DMS114 treated with DMSO at 0.1 percent for 48 hours (cell line): Measurements from ENCODE around the gene B4GALT6.
A peak's percentile ranks its signal among the peaks of the same experiment; 100 is the strongest.
"Not testable (repeated sequence)": the region's sequence is repeated elsewhere in the genome, so short reads cannot be mapped to it uniquely, and the experiment has no call there.

Experiments
- DNase-seq: peaks from one replicate; lab custom pipeline; 2025; ENCODE audit not compliant: unreplicated experiment; lab: John Stamatoyannopoulos, UW

Gene B4GALT6, protein sequence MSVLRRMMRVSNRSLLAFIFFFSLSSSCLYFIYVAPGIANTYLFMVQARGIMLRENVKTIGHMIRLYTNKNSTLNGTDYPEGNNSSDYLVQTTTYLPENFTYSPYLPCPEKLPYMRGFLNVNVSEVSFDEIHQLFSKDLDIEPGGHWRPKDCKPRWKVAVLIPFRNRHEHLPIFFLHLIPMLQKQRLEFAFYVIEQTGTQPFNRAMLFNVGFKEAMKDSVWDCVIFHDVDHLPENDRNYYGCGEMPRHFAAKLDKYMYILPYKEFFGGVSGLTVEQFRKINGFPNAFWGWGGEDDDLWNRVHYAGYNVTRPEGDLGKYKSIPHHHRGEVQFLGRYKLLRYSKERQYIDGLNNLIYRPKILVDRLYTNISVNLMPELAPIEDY

DNA sequence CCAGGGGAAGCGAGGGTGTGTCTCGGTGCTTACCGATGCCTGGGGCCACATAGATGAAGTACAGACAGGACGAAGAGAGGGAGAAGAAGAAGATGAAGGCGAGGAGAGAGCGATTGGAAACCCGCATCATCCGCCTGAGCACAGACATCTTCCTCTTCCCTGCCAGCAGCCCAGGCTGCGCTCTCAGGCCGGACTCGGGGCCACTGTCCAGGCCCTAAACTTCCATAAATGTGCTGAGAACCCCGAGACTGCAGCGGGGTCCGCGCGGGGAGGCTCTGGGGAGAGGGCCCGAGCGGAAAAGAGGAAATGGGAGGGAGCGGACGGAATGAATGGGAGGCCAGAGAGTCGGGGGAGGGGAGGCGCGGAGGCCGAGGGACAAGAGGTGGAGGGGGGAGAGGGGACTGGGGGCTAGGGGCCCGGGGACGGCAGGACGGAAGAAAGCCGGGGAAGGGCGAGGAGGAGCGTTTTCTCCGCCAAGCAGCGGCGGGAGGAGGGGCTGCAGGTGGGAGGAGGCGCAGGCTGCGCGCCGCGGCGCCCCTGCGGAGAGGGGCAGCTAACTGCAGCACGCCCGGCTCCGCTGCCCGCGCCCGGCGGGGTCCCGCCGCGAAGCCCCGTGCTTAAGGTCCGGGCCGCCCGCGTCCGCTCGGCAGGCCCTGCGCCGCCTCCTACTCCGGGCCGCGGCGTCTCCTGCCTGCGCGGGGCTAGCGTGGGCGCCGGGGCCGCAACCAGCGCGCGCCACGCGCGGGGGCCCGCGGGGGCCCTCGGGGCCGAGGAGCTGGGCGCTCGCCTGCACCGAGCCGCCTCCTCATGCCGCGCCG is at the start of gene B4GALT6:
B4GALT6 (minus strand) TSS at position 303 of the 818 bp plus-strand sequence; CDS start at position 148, 155 bp downstream.
- DNase-seq = no peak

DNA sequence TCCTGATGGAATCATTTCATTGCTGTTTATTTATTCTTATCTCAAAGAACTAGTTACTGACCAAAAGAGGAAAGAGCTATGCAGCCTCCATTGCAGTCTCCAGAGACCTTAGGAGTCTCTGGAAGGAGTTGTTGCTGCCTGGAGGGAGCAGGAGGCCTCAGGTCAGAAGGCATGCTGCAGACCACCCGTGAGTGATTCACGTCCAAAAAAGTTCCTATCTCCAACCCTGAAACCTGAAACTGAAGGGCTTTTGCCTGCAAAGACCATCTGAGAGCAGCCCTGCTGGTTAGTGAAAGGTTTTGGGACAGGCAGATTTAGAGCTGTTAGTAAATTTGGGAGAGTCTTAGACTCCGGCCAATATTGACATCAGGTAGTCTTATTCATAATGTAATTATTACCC is 47.2 kb upstream of the B4GALT6 start:
- no peak for DNase-seq

DNA sequence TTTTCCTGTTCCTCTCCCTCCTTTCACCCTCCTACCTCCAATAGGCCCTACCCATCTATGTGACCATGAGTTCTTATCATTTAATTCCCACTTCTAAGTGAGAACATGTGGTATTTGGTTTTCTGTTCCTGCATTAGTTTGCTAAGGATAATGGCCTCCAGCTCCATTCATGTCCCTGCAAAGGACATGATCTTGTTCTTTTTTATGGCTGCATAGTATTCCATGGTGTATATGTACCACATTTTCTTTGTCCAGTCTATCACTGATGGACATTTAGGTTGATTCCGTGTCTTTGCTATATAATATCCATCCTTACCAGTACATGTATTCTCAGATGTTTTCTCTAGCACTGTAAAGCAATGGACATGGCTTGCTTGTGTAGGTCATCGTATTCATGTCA is 44.8 kb upstream of the B4GALT6 start:
- DNase-seq = not testable (repeated sequence)

DNA sequence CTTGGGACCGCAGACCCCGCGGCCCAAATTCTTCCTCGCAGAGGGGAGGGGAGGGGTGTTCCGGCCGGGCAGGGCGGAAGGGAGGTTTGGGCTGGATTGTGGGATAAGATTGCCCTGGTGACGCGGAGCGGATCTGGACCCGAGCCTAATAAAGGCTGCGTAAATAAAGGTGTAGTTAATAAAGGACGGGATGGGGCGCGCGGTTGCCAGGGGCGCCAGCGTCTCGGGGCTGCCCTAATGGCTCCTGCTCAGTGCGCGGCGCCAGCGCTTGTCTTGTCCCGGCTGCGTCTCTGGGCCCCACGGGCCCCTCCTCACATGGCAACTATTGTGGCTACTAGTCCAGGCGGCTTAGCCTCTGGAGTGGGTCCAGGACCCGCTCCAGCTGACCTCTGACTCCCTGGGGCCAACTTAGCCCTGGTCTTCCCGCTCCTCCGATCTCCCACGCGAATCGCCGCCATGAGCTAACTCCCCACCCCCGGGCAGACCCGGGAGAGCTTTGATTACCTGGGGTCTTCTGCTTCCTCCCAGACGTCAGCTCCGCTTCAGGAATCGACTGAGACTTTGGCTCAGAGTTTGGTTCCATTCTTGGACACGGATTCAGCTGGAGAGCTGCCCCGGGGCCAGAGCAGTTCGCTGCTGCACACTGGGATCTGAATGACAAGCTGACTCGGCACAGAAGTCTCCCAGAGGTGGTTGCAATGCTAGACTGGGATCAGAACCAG is 39.8 kb upstream of the B4GALT6 start:
- no peak for DNase-seq

DNA sequence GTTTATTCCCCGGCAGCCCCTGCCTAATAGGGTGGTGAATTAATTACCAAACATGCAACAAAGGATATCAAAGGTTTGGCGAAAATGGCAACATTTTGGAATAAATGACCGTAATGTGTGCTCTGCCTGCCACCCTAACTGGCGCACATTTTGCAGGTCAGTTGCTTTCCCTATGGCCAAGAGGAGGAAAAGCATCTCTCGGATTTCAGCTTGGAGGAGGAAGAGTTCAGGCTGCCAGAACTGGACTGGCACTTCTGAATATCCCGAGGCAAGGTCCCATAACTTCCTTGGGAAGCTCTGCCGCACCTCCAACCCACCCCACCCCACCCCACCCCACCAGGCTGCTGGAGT is 39.2 kb upstream of the B4GALT6 start:
- no peak for DNase-seq

DNA sequence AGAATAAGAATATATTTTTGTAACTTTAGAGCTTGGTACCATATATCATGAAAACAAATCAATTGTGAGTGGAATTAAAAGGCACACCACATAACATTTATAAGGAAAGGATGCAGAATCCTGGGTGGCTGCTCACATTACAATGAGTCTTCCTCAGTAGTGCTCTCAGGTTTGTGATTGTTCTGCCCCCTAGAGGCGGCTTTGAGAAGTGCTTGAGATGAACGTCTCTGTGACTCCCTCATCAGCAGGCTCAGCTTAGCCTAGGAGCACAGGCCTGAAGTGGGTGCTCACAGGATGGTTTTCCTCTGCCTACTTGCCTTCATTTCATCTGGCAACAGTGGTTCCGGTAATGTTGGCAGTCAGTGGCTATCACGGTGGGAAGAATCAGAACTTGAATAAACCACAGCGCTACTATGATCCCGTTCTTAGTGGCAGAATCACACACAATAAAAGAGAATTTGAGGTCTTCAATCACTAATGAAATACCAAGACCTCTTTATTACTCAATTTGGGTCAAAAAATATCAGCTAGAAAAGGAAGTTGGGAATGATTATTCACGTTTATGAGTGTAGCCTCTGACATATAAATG is 38.1 kb upstream of the B4GALT6 start:
- DNase-seq = peak; percentile 48

DNA sequence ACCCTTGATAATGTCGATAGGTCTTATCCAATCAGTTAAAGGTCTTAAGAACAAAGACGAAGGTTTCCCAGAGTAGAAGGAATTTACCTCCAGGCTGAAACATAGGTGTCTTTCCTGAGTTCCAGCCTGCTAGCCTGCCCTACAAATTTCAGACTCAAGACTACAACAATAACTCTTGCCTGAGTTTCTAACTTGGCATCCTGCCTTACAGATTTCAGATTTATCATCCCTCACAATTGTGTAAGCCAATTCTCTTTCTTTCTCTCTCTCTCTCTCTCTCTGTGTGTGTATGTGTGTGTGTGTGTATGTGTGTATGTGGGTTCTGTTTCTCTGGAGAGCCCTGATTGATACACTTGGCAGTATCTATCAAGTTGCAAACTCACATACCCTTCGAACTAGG is 37.2 kb upstream of the B4GALT6 start:
- DNase-seq = no peak

DNA sequence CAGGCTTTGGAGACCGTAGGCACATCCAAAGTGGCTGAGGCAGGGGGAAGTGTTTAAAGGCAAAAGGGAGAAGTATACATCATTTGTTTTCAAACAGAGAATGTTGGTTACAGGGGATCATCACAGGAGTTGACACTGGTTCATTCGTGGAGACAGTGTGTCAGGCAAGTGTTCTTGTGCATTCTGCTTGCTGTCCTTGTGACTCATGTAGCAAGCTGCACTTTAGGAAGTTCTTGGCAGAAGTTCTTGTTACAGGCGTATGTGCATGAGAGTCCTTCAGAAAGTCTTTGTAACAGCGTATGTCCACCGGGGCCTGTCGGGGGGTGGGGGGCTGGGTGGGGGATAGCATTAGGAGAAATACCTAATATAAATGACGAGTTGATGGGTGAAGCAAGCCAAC is 36.5 kb upstream of the B4GALT6 start:
- DNase-seq = no peak

DNA sequence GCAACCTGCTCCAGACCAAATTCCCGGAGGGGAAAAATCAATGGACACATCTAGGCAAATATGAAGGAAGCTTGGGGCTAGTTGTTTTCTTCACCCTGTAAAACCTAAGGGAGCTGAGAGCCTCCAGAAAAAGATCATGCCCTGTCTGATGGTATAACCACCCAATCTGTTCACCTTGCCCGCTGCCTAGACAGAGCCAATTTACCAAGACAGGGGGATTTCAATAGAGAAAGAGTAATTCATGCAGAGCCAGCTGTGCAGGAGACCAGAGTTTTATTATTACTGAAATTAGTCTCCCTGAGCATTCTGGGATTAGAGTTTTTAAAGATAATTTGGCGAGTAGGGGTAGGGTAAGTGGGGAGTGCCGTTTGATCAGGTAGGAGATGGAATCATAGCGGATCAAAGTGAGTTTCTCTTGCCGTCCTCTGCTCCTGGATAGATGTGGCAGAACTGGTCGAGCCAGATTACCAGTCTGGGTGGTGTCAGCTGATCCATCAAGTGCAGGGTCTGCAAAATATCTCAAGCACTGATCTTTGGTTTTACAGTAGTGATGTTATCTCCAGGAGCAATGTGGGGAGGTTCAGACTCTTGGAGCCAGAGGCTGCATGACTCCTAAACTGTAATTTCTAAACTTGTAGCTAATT is 35.1 kb upstream of the B4GALT6 start:
- no peak for DNase-seq

DNA sequence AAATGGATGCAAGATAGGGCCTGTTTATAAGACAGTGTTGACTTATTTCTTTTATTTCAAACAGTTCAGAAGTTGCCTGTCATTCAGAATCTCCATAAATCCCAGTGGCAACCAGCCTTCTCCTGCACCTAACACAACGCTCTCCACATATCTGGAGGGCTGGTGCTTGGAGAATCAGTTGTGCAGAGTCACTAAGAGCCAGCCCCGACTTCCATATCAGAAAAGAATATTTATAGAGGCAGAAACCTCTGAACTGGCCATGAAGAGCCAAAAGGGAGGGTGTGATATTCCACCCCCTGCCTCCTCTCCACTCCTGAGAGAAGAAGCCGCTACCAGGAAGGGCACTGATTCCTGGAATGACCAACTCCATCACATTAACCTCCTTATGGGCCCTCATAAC is 34.0 kb upstream of the B4GALT6 start:
- DNase-seq = no peak

DNA sequence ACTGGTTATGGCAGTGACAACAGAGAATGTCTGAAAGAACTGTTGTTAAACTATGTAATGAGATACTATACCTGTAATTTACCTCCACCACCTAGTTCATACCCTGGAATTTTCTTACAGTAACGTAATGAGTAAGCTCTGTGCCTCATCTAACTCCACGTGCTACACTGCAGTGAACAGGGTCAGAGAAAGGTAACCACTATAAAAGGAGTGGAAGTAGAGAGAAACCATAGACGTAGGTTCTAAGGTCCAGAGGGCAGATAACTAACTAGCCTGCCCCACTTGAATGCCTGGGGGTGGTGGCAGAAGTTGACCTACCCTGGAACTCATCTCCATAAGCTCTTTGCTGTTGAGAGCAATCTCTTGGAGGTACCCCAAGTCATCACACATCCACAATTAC is 32.0 kb upstream of the B4GALT6 start:
- no peak for DNase-seq

DNA sequence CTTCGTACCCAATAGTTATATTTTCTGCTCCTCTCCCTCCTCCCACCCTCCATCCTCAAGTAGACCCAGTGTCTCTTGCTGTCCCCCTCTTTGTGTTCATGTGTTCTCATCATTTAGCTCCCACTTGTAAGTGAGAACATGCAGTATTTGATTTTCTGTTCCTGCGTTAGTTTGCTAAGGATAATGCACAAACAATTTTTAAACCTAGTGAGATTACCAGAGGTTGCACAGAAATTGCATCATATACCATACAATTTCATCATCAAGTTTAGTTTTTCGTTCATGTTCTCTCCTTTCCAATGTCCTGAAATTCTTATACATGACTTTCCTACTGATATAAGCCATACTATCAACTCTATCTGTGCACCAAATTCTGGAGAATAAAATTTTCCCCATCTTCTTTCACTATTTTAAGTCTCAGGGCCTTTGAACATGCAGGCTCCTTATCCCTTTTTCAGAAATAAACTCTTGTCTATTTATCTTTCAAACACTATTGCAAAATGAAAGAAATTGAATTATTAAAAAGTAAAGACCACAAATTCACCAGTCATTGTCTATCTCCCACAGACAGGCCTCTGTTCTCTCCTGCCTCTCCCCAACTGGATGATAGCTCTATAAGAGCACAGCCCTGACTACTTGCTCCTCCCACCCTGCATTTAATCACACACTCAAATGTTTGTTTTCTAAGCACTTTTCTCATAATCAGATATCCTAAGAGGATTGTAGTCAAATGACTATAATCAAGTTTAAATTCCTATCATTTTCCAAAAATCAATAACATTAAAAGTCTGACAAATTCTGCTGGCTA is 27.2 kb upstream of the B4GALT6 start:
- DNase-seq = no peak

DNA sequence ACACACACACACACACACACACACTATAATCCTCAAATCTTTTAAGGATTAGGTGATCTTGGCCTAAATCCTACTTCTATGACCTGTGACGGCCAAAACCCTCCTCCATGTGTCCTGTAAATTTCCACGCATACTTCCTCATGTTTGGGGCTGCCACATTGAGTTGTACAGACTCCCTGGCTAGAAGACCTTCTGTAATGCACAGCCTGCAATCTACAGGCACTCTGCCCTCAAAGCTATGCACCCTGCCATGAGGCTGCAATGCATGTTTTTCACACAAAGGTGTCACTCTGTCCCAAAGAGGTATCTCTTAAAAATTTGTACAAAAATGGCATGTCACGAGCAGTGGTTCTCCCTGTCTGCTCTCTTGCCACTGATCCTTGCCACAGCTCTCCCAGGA is 26.4 kb upstream of the B4GALT6 start:
- no peak for DNase-seq

DNA sequence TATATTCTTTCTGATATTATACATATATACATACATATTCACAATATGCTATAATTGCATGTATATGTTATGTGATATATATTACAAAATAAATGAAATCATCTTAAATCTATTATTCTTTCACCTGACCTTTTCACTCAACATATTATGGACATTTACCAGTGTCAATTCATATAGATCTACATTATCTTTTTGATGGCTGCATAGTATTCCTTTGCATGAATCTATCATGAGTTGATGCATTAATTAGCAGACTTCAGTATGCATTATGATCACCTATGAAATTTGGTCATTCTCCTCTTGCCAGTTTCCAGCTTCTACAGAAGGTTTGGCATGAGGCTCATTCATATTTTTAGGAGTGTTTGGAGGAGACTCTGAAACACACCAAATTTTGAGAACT is 23.4 kb upstream of the B4GALT6 start:
- no peak for DNase-seq

DNA sequence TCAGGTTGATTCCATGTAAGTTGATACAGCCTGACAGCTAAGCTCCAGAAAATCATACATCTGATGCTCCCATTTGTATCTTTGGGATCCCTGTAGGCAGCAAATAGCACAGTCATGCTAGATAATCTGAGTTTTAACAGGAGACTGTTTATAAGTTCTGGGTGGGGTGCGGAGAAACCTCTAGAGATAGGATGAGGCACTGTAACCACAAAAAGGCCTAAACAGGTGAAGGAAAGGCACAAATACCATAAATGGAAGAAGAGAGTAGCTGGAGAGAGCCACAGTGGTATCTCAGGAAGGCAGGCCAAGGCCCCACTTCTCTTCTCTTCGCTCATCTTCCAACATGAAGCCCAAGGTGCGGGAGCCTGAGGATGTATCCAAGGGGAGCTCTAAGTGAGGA is 18.1 kb upstream of the B4GALT6 start:
- no peak for DNase-seq

DNA sequence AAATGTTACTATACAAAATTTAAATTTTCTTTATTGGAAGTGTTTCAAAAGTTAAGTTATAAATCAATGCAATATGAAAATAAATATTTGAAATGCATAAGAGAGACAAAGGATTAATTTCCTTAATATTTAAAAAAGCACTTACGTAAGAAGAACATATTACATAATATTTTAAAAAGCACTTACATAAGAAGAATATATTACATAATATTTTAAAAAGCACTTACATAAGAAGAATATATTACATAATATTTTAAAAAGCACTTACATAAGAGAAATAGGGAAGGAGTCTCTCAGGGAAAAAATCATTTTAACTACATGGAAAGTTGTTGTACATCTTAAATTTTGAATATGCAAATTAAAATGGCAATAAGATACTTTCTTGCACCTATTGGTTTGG is 17.4 kb upstream of the B4GALT6 start:
- DNase-seq = no peak

DNA sequence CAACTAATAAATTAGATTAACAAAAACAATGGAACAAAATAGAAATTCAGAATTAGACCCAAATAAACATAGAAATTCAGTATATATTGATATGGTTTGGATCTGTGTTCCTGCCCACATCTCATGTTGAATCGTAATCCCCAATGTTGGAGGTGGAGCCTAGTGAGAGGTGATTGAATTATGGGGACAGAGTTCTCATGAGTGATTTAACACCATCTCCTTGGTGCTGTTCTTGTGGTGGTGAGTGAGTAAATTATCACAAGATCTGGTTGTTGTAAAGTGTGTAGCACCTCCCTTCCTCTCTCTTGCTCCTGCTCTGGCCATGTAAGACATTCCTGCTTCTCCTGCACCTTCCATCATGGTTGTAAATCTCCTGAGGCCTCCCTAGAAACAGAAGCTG is 16.6 kb upstream of the B4GALT6 start:
- DNase-seq = no peak

DNA sequence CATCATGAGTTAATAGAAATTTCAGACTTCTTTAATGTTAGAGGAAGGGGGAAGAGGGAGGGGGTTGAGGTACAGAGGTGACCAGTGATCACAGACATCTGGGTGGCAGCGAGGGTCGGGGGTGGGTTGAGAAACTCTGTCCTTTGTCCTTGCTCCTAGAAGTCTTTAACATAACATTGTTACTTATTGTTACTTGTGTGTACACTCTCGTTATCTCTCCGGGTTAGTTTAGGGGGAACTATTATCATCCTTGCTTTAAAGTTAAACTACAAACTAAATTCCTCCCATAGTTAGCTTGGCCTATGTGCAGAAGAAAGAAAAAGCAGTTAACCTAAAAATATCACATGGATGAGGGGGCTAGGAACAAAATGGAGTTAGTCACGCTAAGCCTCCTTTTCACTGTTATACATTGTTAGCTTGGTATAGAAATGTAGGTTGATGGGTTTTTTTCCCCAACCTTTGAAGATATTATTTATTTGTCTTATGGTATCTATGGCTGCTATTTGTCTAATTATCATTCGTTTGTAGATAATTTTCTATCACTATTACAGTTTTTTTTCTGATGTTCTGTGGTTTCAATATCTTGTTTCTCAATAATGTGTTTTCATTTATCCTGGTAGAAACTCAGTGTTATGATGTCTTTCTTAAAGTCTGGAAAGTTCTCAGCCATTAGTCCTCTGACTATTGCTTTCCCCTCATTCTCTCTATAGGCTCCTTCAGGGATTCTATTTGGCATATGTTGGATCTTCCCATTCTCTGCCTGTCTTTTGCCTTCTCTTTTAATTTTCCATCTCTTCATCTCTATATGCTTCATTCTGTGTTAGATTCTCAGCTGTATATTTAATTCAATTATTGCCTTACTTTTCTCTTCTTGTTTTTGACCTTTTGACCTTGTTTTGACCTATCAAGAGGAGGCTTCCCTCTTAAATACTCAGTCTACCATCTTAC is 13.2 kb upstream of the B4GALT6 start:
- DNase-seq = no peak

DNA sequence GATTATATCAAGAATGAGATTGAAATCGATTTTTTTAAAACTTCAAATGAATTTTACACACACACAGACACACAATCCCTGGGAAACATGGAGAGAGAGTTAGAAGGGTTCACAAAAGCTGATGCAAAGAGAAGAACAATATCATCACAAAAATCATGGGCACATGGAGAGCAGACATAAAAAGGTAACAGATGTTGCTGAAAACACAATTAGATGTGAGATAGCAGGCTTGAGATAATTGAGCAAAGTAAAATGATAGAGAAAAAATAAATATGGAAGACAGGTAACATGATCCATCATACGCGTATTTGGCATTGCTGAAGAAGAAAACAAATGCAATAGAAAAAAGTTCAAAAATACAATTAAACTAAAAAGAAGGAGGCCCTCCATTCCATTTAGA is 11.6 kb upstream of the B4GALT6 start:
- no peak for DNase-seq
